Natural killer cell (primary cell): Measurements from ENCODE around the gene ADAM22. TPM values are rescaled to one million over a fixed set of nuclear protein-coding genes. Genes with fewer than 3 reads are reported as not detected.
A peak's percentile ranks its signal among the peaks of the same experiment; 100 is the strongest.

Source experiments
- ATAC-seq, 3 donors: fragments of 150-1000 bp in 2 of 3; fragments of 200-7000 bp in 1 of 3; cut with Tn5 transposase; 1 replicate in 1 of 3; 2 replicates in 2 of 3; pipeline ENCODE4 v1.10.0; 2021; ENCODE audit warnings: mild to moderate bottlenecking in 2 of 3, moderate library complexity in 2 of 3
- DNase-seq, 2 donors: peaks; one replicate each; pipeline versions ENCODE4 v3.0.0 to v3.0.0-alpha.2; 2013 to 2021; ENCODE audit warnings: mixed read lengths in 1 of 2
- H3K27ac ChIP-seq: one replicate; pipeline ENCODE4 v1.5.1; 2013; ENCODE audit warnings: mild to moderate bottlenecking, low read length
- H3K27me3 ChIP-seq: one replicate; pipeline ENCODE4 v1.6.1; 2013; ENCODE audit warnings: low read length; ENCODE audit not compliant: control insufficient read depth, insufficient read depth
- H3K36me3 ChIP-seq: one replicate; pipeline ENCODE4 v1.6.1; 2013; ENCODE audit warnings: low read length; ENCODE audit not compliant: control insufficient read depth, insufficient read depth
- H3K4me1 ChIP-seq: one replicate; pipeline ENCODE4 v1.6.1; 2013; ENCODE audit warnings: low read length; ENCODE audit not compliant: control insufficient read depth, insufficient read depth
- H3K4me3 ChIP-seq: one replicate; pipeline ENCODE4 v1.5.1; 2013; ENCODE audit warnings: low read length
- H3K9me3 ChIP-seq: one replicate; pipeline ENCODE4 v1.6.1; 2013; ENCODE audit warnings: low read length; ENCODE audit not compliant: control insufficient read depth, insufficient read depth
- H3K27ac Mint-ChIP-seq, 2 donors: one replicate each; pipeline ENCODE4 v1.8.0; 2022; ENCODE audit warnings: mild to moderate bottlenecking in 2 of 2, mixed read lengths in 2 of 2, moderate library complexity in 1 of 2
- H3K27me3 Mint-ChIP-seq, 2 donors: one replicate each; pipeline ENCODE4 v1.8.0; 2022; ENCODE audit warnings: low read depth in 2 of 2, mixed read lengths in 2 of 2
- H3K36me3 Mint-ChIP-seq: one replicate; pipeline ENCODE4 v1.8.0; 2022; ENCODE audit warnings: mixed read lengths
- H3K4me1 Mint-ChIP-seq, 2 donors: one replicate each; pipeline ENCODE4 v1.8.0; 2022; ENCODE audit warnings: mixed read lengths in 2 of 2
- H3K4me3 Mint-ChIP-seq: one replicate; pipeline ENCODE4 v1.8.0; 2022; ENCODE audit warnings: mild to moderate bottlenecking, moderate library complexity, mixed read lengths
- H3K9me3 Mint-ChIP-seq, 2 donors: one replicate each; pipeline ENCODE4 v1.8.0; 2022; ENCODE audit warnings: mixed read lengths in 2 of 2
- WGBS: methylation state at CpG from one replicate; pipeline ENCODE4 v1.1.7; 2013; ENCODE audit warnings: missing lambda C conversion rate; ENCODE audit not compliant: insufficient coverage; 5-methylcytosine and 5-hydroxymethylcytosine counted together
- intact Hi-C: fragments of 100-400 bp; cut with micrococcal nuclease; formaldehyde crosslinking; loops from one replicate; pipeline ENCODE4 v1.14.2; 2022
- total RNA-seq, 4 donors: library from RNA; stranded (reverse); fragments of 120-200 nt in 1 of 4; gene quantifications; one replicate each; pipeline versions ENCODE4 v1.2.3 to v1.2.4, GENCODE V29; 2013 to 2022
- TF ChIP-seq, protein P1 (sequence below): fragments of 200-600 bp; IDR thresholded peaks from one replicate; pipeline ENCODE4 v1.8.0; 2022; ENCODE audit warnings: antibody characterized with exemption

The ADAM22 gene
- total RNA-seq, 3 donors from 2014 or later (not counting 1 experiment from before 2014, with no cell fraction given) = 3.0 to 5.4 (median 3.7) TPM

DNA sequence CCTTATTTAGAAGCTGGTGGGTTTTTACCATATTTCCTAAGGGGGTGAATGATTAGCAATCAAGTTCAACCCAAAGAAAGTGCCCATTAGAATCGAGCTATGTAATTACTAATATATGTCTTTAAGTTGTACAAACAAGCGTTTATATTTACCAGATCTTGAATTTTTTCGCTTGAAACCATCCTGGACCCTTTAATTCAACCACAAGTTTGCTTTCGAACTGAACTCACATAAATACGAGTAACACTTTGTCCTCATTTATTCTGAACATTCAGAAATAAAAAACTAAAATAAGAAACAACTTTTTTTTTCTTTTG lies 284.3 kb downstream of the ADAM22 start:
- intact Hi-C loops = loop anchor here (5.0 kb wide), 1 partner anchor 341 kb away; the partner anchor contains the start of genes DBF4 and SLC25A40
- peak overlapping the region; percentile 87 for H3K27ac ChIP-seq
- Mint-ChIP-seq H3K27me3 (no peaks in the 10 kb centered on the region), H3K27ac (peak overlapping the region; percentile 90 to 91), H3K4me1 (peaks cover 41 to 52% of the 10 kb centered on the region in 2 donors), H3K9me3 (no peaks in the 10 kb centered on the region), H3K36me3 (peaks cover 9% of the 10 kb centered on the region), H3K4me3 (peak overlapping the region; percentile 95)
- TF ChIP-seq, protein P1, sequence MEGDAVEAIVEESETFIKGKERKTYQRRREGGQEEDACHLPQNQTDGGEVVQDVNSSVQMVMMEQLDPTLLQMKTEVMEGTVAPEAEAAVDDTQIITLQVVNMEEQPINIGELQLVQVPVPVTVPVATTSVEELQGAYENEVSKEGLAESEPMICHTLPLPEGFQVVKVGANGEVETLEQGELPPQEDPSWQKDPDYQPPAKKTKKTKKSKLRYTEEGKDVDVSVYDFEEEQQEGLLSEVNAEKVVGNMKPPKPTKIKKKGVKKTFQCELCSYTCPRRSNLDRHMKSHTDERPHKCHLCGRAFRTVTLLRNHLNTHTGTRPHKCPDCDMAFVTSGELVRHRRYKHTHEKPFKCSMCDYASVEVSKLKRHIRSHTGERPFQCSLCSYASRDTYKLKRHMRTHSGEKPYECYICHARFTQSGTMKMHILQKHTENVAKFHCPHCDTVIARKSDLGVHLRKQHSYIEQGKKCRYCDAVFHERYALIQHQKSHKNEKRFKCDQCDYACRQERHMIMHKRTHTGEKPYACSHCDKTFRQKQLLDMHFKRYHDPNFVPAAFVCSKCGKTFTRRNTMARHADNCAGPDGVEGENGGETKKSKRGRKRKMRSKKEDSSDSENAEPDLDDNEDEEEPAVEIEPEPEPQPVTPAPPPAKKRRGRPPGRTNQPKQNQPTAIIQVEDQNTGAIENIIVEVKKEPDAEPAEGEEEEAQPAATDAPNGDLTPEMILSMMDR = no peak
- no peaks in the 10 kb centered on the region for H3K9me3 ChIP-seq
- H3K36me3 ChIP-seq = peaks cover 29% of the 10 kb centered on the region
- H3K4me3 ChIP-seq = peak overlapping the region; percentile 88
- H3K4me1 ChIP-seq = peaks cover 9% of the 10 kb centered on the region
- DNase-seq (no peak), ATAC-seq (no peak)
- WGBS = 5% methylated on average over 4 of the region's 5 CpGs
- no peaks in the 10 kb centered on the region for H3K27me3 ChIP-seq

GRCh38 chr7:88218836-88219605 lies 285.0 kb downstream of the ADAM22 start:
- H3K9me3 ChIP-seq = no peaks in the 10 kb centered on the region
- under 1% methylated on average over 23 of the region's 27 CpGs for WGBS
- peaks cover 24% of the 10 kb centered on the region for H3K36me3 ChIP-seq
- peak overlapping the region; percentile 87 for H3K27ac ChIP-seq
- peak; percentile 44 to 66 for DNase-seq
- Mint-ChIP-seq H3K4me3 (peak overlapping the region; percentile 95), H3K27ac (peak overlapping the region; percentile 90 to 91), H3K36me3 (peaks cover 2% of the 10 kb centered on the region), H3K27me3 (no peaks in the 10 kb centered on the region), H3K9me3 (no peaks in the 10 kb centered on the region), H3K4me1 (peaks cover 35 to 46% of the 10 kb centered on the region in 2 donors)
- peak; percentile 28 to 47 (median 35) for ATAC-seq
- TF ChIP-seq, protein P1 = no peak
- H3K27me3 ChIP-seq = no peaks in the 10 kb centered on the region
- H3K4me1 ChIP-seq = peaks cover 9% of the 10 kb centered on the region
- peak overlapping the region; percentile 88 for H3K4me3 ChIP-seq
- intact Hi-C loops = loop anchor here (5.0 kb wide), 1 partner anchor 342 kb away; the partner anchor contains the start of genes DBF4 and SLC25A40

DNA sequence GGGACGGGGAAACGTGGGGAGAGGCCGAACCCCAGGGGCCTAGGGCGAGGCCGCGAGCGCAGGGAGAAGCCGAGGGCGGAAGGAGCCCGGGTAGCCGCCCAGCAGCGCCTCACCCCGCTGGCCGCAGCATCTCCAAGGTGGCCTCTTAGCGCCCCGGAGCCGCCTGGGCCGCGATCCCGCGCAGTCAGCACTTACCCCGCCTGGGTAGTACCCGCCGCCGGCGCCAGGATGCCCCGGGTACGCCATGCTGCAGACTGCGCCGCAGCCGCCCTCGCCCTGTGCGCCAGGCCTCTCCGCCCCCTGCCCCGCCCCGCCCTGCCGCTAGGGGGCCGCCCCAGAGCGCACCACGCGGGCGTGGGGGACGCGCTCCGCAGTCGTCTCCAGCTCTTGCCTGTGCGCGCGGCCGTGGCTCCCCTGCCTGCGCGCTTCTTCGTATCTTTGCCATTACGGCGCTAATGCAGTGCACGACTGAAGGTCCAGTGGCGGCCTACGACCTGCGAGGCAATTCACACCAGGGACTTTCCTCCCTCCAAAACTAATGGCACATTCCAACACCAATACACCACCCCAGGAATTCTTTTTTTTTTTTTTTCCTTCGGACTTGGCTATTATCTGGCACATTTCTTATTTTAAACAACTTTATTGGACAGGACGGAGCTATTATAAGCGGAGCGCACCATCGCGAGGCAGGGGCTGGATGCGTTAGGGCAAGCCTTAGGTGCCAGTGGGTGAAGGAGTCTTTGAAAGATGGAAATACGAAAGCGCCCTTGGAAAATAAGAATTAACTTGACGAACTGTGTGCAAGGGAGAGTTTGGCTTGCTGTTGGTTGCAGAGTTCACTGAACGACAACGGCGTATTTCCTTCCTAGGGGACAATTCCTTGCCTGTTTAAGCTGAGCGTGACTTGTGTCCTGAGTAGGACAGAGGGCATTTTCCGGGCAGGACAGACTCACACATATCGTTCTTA lies 286.0 kb downstream of the ADAM22 start, which contains the start of gene SRI:
Gene SRI, minus strand, starts transcription at position 258 of the 967 bp plus-strand sequence. Its CDS starts 12 bp downstream, at position 246.
- WGBS = under 1% methylated on average over 74 of the region's 75 CpGs
- H3K27me3 ChIP-seq = no peaks in the 10 kb centered on the region
- H3K4me1 ChIP-seq = peaks cover 9% of the 10 kb centered on the region
- no peaks in the 10 kb centered on the region for H3K9me3 ChIP-seq
- H3K4me3 ChIP-seq = peak within 1 kb of the TSS; percentile 88
- peaks cover 17% of the 10 kb centered on the region for H3K36me3 ChIP-seq
- Mint-ChIP-seq H3K27ac (peak within 1 kb of the TSS; percentile 90 to 91), H3K4me3 (peak within 1 kb of the TSS; percentile 95), H3K9me3 (no peaks in the 10 kb centered on the region), H3K27me3 (no peaks in the 10 kb centered on the region), H3K4me1 (peaks cover 32 to 40% of the 10 kb centered on the region in 2 donors), H3K36me3 (no peaks in the 10 kb centered on the region)
- TF ChIP-seq, protein P1 = peak; percentile 97
- intact Hi-C loops = loop anchor here (5.0 kb wide), 1 partner anchor 343 kb away; the partner anchor contains the start of genes DBF4 and SLC25A40
- ATAC-seq (peak; percentile 90 to 98 (median 94)), DNase-seq (peak; percentile 93 to 94)
- peak within 1 kb of the TSS; percentile 87 for H3K27ac ChIP-seq
